Smooth muscle cell (in vitro differentiated cells): ENCODE measurements around the gene SPON1. TPM values are rescaled to one million over a fixed set of nuclear protein-coding genes. Genes with fewer than 3 reads are reported as not detected.

Experiments used
- DNase-seq: peaks from one replicate; lab custom pipeline; 2025; ENCODE audit not compliant: unreplicated experiment; lab: John Stamatoyannopoulos, UW
- H2AFZ ChIP-seq: fragments of 200-600 bp; sonication (generic); 2 replicates; pipeline ENCODE4 v1.6.0; 2016; ENCODE audit warnings: antibody characterized with exemption, low read depth, mild to moderate bottlenecking
- H3F3A ChIP-seq: fragments of 200-600 bp; sonication (generic); 2 replicates; pipeline ENCODE4 v1.6.0; 2017; ENCODE audit warnings: antibody characterized with exemption, low read depth
- H3K27ac ChIP-seq: fragments of 200-600 bp; sonication (generic); 2 replicates; pipeline ENCODE4 v1.5.1; 2016; ENCODE audit warnings: low read depth, mild to moderate bottlenecking
- H3K27me3 ChIP-seq: fragments of 200-600 bp; sonication (generic); 2 replicates; pipeline ENCODE4 v1.6.1; 2016; ENCODE audit warnings: low read depth, mild to moderate bottlenecking
- H3K36me3 ChIP-seq: fragments of 200-600 bp; sonication (generic); 2 replicates; pipeline ENCODE4 v1.5.1; 2016; ENCODE audit warnings: low read depth
- H3K4me1 ChIP-seq: fragments of 200-600 bp; sonication (generic); 2 replicates; pipeline ENCODE4 v1.5.1; 2016; ENCODE audit warnings: low read depth
- H3K4me2 ChIP-seq: fragments of 200-600 bp; sonication (generic); 2 replicates; pipeline ENCODE4 v1.6.0; 2016; ENCODE audit warnings: mild to moderate bottlenecking
- H3K4me3 ChIP-seq: fragments of 200-600 bp; sonication (generic); 2 replicates; pipeline ENCODE4 v1.5.1; 2016; ENCODE audit warnings: mild to moderate bottlenecking
- H3K79me2 ChIP-seq: fragments of 200-600 bp; sonication (generic); 2 replicates; pipeline ENCODE4 v1.6.0; 2016; ENCODE audit warnings: low read depth, mild to moderate bottlenecking
- H3K9ac ChIP-seq: fragments of 200-600 bp; sonication (generic); 2 replicates; pipeline ENCODE4 v1.6.0; 2016; ENCODE audit warnings: low read depth
- H3K9me3 ChIP-seq: fragments of 200-600 bp; sonication (generic); replicated peaks from 2 replicates; pipeline ENCODE4 v1.5.1; 2016; ENCODE audit warnings: low read depth
- H4K20me1 ChIP-seq: fragments of 200-600 bp; sonication (generic); 2 replicates; pipeline ENCODE4 v1.6.0; 2016; ENCODE audit warnings: low read depth
- CTCF ChIP-seq: fragments of 200-600 bp; sonication (generic); IDR thresholded peaks from 2 replicates; pipeline ENCODE4 v1.5.1; 2017; ENCODE audit warnings: borderline replicate concordance, mild to moderate bottlenecking, antibody characterized with exemption; ENCODE audit not compliant: insufficient read depth, poor library complexity, severe bottlenecking
- WGBS: methylation state at CpG from one replicate; pipeline ENCODE4 v1.1.7; 2016; ENCODE audit warnings: low lambda C conversion rate; 5-methylcytosine and 5-hydroxymethylcytosine counted together
- polyA plus RNA-seq: library from polyadenylated mRNA; unstranded; fragments of >200 nt; fragmentation: Nextera tagmentation; extraction: Ambion mirVana; gene quantifications from 2 replicates; pipeline ENCODE4 v1.2.1, GENCODE V29; 2016
- total RNA-seq: library from RNA; depleted of rRNA; stranded (reverse); fragments of >200 nt; gene quantifications from 2 replicates; pipeline ENCODE4 v1.2.3, GENCODE V29; 2014

SPON1 gene
- total and polyA plus RNA-seq, 2 experiments from 2014 or later = 38.0 to 40.6 TPM

- no peak for DNase-seq
- no peak overlapping the region for H3K27ac ChIP-seq
- H3K27me3 ChIP-seq = no peaks in the 10 kb centered on the region
- H3K36me3 ChIP-seq = no peaks in the 10 kb centered on the region
- TF ChIP-seq CTCF = no peak
- no peaks in the 10 kb centered on the region for H3K79me2 ChIP-seq
- no peaks in the 10 kb centered on the region for H3F3A ChIP-seq
- H3K4me3 ChIP-seq = no peak overlapping the region
- H2AFZ ChIP-seq = no peak overlapping the region
- WGBS = 42% methylated on average over 3 of the region's 3 CpGs
- no peak overlapping the region for H3K4me2 ChIP-seq
- H3K4me1 ChIP-seq = no peaks in the 10 kb centered on the region
- no peaks in the 10 kb centered on the region for H4K20me1 ChIP-seq
- H3K9ac ChIP-seq = no peak overlapping the region
- H3K9me3 ChIP-seq = no peaks in the 10 kb centered on the region
These were observed 161.8 kb downstream of the SPON1 start for GRCh38 chr11:14124350-14124749.

DNA sequence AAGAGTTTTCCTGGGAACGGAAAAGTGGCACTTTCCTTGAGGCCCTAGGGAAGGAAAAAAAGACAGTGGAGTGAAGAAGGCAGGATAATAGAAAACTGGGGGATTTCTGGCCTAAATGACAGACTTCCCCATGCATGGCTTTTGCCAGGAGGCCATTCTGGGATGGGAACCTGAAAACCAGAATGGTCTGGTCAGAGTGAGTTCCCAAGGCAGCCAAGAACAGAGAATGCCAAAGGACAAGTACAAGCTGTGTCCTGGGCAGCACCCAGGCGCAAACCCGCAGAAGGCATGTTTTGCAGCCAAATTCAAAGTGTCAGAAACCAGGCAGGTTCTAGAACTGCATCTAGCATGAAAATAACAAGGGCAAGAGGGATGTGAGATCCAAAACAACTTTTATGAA is 162.4 kb downstream of the SPON1 start:
- Histone ChIP-seq H3K36me3 (no peaks in the 10 kb centered on the region), H3K4me3 (no peak overlapping the region), H4K20me1 (no peaks in the 10 kb centered on the region), H3K9ac (no peak overlapping the region), H3K4me1 (no peaks in the 10 kb centered on the region), H3K27ac (no peak overlapping the region), H3K27me3 (no peaks in the 10 kb centered on the region), H3K79me2 (no peaks in the 10 kb centered on the region), H3K9me3 (no peaks in the 10 kb centered on the region), H3K4me2 (no peak overlapping the region), H3F3A (no peaks in the 10 kb centered on the region), H2AFZ (no peak overlapping the region)
- no peak for TF ChIP-seq CTCF
- DNase-seq = no peak
- WGBS = 93% methylated on average over 3 of the region's 3 CpGs

- H3K9me3 ChIP-seq = no peaks in the 10 kb centered on the region
- H3K27me3 ChIP-seq = no peaks in the 10 kb centered on the region
- H4K20me1 ChIP-seq = no peaks in the 10 kb centered on the region
- H3K36me3 ChIP-seq = no peaks in the 10 kb centered on the region
- H3K4me2 ChIP-seq = no peak overlapping the region
- H3K79me2 ChIP-seq = no peaks in the 10 kb centered on the region
- H3F3A ChIP-seq = no peaks in the 10 kb centered on the region
- no peak overlapping the region for H2AFZ ChIP-seq
- 92% methylated on average over 2 of the region's 2 CpGs for WGBS
- no peak overlapping the region for H3K9ac ChIP-seq
- DNase-seq = no peak
- no peak overlapping the region for H3K27ac ChIP-seq
- no peak overlapping the region for H3K4me3 ChIP-seq
- H3K4me1 ChIP-seq = no peaks in the 10 kb centered on the region
- no peak for TF ChIP-seq CTCF
These were observed 163.0 kb downstream of the SPON1 start for GRCh38 chr11:14125529-14125928.

DNA sequence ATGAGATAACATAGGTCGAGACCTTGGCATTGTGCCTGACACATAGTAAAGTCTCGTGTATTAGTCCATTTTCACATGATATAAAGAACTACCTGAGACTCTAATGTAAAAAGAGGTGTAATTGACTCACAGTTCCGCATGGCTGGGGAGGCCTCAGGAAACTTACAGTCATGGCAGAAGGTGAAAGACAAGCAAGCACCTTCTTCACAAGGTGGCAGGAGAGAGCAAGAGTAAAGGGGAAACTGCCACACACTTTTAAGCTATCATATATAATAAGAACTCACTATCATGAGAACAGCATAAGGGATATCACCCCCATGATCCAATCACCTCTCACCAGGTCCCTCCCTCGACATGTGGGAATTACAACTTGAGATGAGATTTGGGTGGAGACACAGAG is 165.2 kb downstream of the SPON1 start:
- Histone ChIP-seq H3K9me3 (no peaks in the 10 kb centered on the region), H3K4me2 (no peak overlapping the region), H3K79me2 (no peaks in the 10 kb centered on the region), H3F3A (no peaks in the 10 kb centered on the region), H2AFZ (no peak overlapping the region), H3K4me1 (peaks cover 3% of the 10 kb centered on the region), H3K9ac (no peak overlapping the region), H3K4me3 (no peak overlapping the region), H4K20me1 (no peaks in the 10 kb centered on the region), H3K36me3 (no peaks in the 10 kb centered on the region), H3K27me3 (no peaks in the 10 kb centered on the region), H3K27ac (no peak overlapping the region)
- no peak for DNase-seq
- no peak for TF ChIP-seq CTCF
- 97% methylated on average over 4 of the region's 4 CpGs for WGBS
